Right cardiac atrium (tissue), 5 donors: ENCODE data around the gene TPH2. TPM values are rescaled to one million over a fixed set of nuclear protein-coding genes. Genes with fewer than 3 reads are reported as not detected.

Experiments
- ATAC-seq, 2 donors: fragments of 200-7000 bp; cut with Tn5 transposase; one replicate each; pipeline versions ENCODE4 v1.8.0 to v1.9.1; 2020; ENCODE audit warnings: moderate library complexity in 2 of 2, mild to moderate bottlenecking in 1 of 2
- DNase-seq, 3 donors: peaks; one replicate each; pipeline ENCODE4 v3.0.0-alpha.2; 2020
- H3K27ac ChIP-seq: one replicate; pipeline ENCODE4 v1.5.1; 2013; ENCODE audit warnings: mild to moderate bottlenecking, low read length, control low read depth, moderate library complexity
- H3K27me3 ChIP-seq: one replicate; pipeline ENCODE4 v1.6.1; 2013; ENCODE audit not compliant: control insufficient read depth, insufficient read depth
- H3K4me1 ChIP-seq: one replicate; pipeline ENCODE4 v1.6.1; 2013; ENCODE audit warnings: low read length; ENCODE audit not compliant: control insufficient read depth, insufficient read depth
- H3K4me3 ChIP-seq: one replicate; pipeline ENCODE4 v1.5.1; 2013; ENCODE audit warnings: low read length, control low read depth
- H3K9me3 ChIP-seq: one replicate; pipeline ENCODE4 v1.6.1; 2013; ENCODE audit warnings: low read length; ENCODE audit not compliant: control insufficient read depth
- WGBS: extraction: QIAGEN DNeasy Blood & Tissue Kit; methylation state at CpG from one replicate; pipeline ENCODE4 v1.1.7; 2013; 5-methylcytosine and 5-hydroxymethylcytosine counted together
- intact Hi-C, 4 donors: fragments of 100-400 bp; cut with DNase I; formaldehyde crosslinking; loops; one replicate each; pipeline versions ENCODE4 v1.11.0 to v1.14.0; 2022 to 2023
- polyA plus RNA-seq: library from polyadenylated mRNA; stranded (reverse); fragments of 200-250 nt; gene quantifications from one replicate; pipeline ENCODE4 v1.2.3, GENCODE V29; 2013
- total RNA-seq, 4 donors: library from RNA; stranded (reverse); fragmentation: NEBNext Ultra II Directional; extraction: Animal tissue kit (Norgen Biotek cat#: 25700); gene quantifications; one replicate each; pipeline ENCODE4 v1.2.1, GENCODE V29; 2021
- donor health status: healthy with polysubstance abuse.
- donor health status: DM: no; HTN: yes; CAD: no.
- donor health status: DM: no; HTN: no; CAD: no.
- donor health status: DM: no; HTN: yes; CAD: no; lungs with severe emphysema.
- donor health status: DM: yes; HTN: yes; CAD: no.

TPH2 gene
- total and polyA plus RNA-seq, 5 donors: not detected

DNA sequence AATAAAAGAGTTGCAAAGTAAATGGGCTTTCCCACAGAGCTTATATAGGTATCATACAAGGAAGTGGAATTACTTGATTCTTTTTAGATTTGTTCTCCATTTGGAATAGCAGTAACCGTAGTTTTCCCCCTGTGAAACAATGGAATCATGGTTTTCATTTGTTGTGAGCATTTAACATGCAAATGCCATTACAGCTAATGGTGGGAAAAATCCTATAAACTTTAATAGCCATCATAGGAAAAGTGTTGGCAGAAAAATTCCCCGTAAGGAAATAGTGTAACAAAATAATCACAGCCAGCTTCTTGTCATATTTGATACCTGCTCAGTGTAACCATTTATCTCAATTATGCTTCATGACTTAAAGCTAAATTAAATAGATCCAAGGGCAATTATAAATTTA, 95.3 kb downstream of the TPH2 start:
- WGBS: 87% methylated on average over 2 of the region's 2 CpGs

DNA sequence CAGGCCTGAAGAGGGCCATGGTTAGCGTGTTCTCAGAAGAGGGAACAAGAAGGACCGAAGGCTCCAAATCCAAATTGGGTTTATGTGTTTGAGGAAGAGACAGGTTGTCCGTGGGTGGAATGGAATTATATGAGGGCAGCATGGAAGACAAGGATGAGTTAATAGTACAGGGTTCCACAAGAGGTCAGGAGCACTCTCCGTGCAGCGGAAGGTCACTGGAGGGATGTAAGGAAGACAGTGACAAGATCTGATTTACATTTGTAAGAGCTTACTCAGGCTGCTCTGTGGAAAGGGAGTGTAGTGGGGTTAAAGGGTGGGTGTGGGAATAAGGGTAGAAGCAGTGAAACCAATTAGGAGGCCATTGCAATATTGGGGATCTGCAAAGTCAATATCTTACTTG, 97.0 kb downstream of the TPH2 start:
- DNase-seq: no peak

More for the DNA sequence above, 95.3 kb downstream of the TPH2 start:
- DNase-seq: no peak
- Histone ChIP-seq H3K27me3 (no peaks in the 10 kb centered on the region), H3K9me3 (no peaks in the 10 kb centered on the region), H3K27ac (no peak overlapping the region), H3K4me1 (no peaks in the 10 kb centered on the region), H3K4me3 (no peak overlapping the region)
- intact Hi-C loops: no loop called here
- ATAC-seq: no peak

DNA sequence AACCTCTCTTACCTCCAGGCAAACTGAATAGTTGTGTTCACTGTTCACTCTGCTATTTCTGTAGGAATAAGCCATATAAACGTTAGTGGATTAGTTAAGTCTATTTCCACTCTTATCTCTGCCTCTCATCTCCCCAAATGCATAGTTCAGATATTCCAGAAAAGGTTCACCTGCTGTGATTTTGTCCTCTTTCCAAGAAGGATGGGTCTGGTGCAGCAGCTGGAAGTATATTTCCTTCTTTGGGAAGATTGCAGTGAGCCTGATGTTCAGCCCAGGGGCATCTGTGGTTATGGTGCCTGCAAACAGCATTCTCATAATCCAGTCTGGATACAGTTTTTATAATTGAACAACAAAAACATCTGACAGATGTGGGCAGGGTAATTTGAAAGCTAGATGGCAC, 97.7 kb downstream of the TPH2 start:
- ATAC-seq (no peak), DNase-seq (no peak)
- intact Hi-C loops: no loop called here
- WGBS: 35% methylated on average over 1 of the region's 1 CpG
- Histone ChIP-seq H3K9me3 (no peaks in the 10 kb centered on the region), H3K4me3 (no peak overlapping the region), H3K4me1 (no peaks in the 10 kb centered on the region), H3K27me3 (no peaks in the 10 kb centered on the region), H3K27ac (no peak overlapping the region)

More for the DNA sequence above, 97.0 kb downstream of the TPH2 start:
- H3K4me1 ChIP-seq: no peaks in the 10 kb centered on the region
- WGBS: 75% methylated on average over 5 of the region's 5 CpGs
- no peak overlapping the region for H3K27ac ChIP-seq
- ATAC-seq: no peak
- intact Hi-C loops: no loop called here
- H3K9me3 ChIP-seq: no peaks in the 10 kb centered on the region
- no peaks in the 10 kb centered on the region for H3K27me3 ChIP-seq
- H3K4me3 ChIP-seq: no peak overlapping the region

DNA sequence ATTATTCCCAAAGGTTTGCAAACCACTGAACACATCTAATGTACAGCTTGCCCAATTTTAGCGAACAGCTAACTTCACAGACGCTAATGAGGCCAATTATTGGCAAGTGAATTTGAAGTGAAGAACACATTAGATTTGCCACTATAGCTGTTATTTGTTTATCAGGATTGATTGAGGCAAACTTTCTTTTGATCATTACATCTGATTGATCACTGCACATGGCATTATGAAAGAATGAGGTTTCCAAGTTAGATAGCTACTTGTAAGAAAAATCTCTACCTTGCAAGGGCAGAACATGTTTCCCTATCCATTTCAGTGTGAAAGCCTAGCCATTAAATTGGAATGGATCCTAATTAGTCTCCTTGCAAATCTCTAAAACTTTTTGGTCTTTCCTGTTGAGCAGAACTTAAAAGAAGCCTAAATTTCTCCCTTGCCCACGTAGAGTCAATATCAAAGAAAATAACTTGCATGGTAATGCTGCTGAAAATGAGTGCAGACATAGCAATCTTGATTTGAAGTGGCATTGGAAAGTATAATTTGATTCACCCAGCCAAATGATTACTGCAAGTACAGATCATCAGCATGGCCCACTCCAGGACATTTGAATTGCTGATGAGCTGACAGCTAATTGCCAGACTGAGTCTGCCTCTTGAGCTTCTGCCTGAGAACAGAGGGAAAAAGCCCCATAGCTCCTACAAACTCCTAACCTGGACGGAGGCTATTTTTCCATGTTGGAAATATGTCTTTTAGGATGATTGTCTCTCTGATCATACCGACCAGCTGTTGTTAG, 98.6 kb downstream of the TPH2 start:
- ATAC-seq: no peak
- Histone ChIP-seq H3K4me1 (no peaks in the 10 kb centered on the region), H3K9me3 (no peaks in the 10 kb centered on the region), H3K27ac (no peak overlapping the region), H3K4me3 (no peak overlapping the region), H3K27me3 (no peaks in the 10 kb centered on the region)
- DNase-seq: no peak
- WGBS: 80% methylated on average over 5 of the region's 5 CpGs
- intact Hi-C loops: no loop called here

DNA sequence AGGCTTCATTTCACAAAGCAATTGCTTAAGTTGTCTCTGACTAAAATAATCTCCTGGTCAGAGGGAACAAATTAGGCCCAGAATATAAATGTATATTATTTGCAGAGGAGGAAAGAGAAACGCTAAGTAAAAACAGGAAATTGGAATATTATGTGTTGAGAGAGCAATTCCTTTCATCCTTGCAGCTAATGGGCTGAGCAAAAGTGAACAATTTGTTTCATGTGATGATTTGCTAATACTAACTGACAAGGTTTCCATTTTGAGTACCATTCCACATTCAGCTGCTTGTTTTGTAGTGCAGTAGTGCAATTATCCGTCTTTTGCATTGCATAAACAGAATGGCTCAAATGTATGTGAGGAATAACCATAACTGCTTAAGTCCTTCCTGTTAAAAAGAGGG, 103.2 kb downstream of the TPH2 start:
- Histone ChIP-seq H3K4me1 (no peaks in the 10 kb centered on the region), H3K27me3 (no peaks in the 10 kb centered on the region), H3K27ac (no peak overlapping the region), H3K9me3 (no peaks in the 10 kb centered on the region), H3K4me3 (no peak overlapping the region)
- intact Hi-C loops: no loop called here
- WGBS: 69% methylated on average over 2 of the region's 2 CpGs
- no peak for DNase-seq
- ATAC-seq: no peak

DNA sequence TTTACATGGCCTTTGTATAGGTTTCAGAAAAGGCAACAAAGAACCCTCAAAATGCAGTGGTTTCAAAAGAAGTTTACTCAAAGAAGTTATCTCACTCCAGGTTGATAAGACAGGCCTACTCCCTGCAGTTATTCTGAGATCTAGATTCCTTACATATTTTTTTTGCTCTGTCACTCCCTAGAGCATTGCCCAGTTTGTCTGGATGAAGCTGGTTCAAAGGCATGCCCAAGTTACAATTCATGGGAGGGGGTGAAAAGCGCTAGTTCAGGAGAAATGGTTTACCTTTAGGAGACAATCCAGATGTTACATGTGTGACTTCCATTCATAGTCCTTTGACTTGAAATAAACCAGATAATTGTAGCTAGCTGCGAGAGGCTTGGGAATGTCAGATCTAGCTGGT, 115.0 kb downstream of the TPH2 start:
- no peaks in the 10 kb centered on the region for H3K27me3 ChIP-seq
- 62% methylated on average over 2 of the region's 2 CpGs for WGBS
- DNase-seq (no peak), ATAC-seq (no peak)
- no peaks in the 10 kb centered on the region for H3K4me1 ChIP-seq
- H3K9me3 ChIP-seq: no peaks in the 10 kb centered on the region
- H3K27ac ChIP-seq: no peak overlapping the region
- no peak overlapping the region for H3K4me3 ChIP-seq
- intact Hi-C loops: no loop called here

DNA sequence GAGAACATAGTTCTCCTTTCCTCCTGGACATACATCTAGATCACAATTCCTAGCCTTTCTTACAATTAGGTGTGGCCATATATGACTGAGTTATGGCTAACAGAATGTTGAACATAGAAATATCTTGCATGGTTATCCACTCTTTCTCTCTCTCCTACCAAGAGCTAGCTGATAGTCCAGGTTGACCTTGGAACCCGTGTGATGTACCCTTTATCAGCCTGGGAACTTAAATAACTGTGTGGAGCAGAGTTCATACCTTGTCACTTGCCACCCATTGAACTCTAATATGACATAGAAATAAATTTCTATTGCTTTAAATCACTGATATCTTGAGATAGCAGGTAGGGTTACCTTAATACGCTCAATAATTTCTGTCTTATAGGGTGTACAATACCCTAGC, 115.9 kb downstream of the TPH2 start:
- no peak for DNase-seq
- Histone ChIP-seq H3K27ac (no peak overlapping the region), H3K4me1 (no peaks in the 10 kb centered on the region), H3K4me3 (no peak overlapping the region), H3K27me3 (no peaks in the 10 kb centered on the region), H3K9me3 (no peaks in the 10 kb centered on the region)
- intact Hi-C loops: no loop called here
- 75% methylated on average over 2 of the region's 2 CpGs for WGBS
- no peak for ATAC-seq

DNA sequence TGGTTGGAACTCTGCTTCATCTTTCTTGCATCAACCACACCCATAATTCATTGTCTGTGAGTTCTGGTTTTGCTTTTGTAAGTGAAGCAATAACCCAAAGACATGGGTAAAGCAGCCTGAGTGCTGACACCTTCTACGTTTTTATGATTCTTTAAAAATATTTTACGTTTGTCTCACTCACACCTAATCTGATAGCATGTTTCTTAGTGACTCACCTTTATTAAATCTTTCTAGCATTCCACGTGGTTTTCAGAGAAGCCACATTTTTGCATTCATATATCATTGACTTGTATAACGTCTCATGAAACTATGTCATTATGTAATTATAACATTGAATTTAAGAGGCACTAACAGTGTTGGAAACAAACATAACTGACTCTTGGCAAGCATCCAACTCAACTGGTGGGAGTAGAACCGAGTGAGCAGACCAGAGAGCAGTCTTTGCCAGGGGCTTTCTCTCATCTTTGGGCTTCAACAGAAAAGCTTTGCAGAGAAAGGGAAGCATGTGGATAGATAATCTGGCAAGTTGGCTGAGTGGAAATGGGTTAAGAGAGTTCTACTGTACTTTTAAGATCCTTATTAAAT, 118.8 kb downstream of the TPH2 start:
- H3K9me3 ChIP-seq: no peaks in the 10 kb centered on the region
- no peak overlapping the region for H3K4me3 ChIP-seq
- 37% methylated on average over 5 of the region's 5 CpGs for WGBS
- no peaks in the 10 kb centered on the region for H3K4me1 ChIP-seq
- no peak overlapping the region for H3K27ac ChIP-seq
- ATAC-seq (no peak), DNase-seq (no peak)
- no peaks in the 10 kb centered on the region for H3K27me3 ChIP-seq
- intact Hi-C loops: no loop called here

DNA sequence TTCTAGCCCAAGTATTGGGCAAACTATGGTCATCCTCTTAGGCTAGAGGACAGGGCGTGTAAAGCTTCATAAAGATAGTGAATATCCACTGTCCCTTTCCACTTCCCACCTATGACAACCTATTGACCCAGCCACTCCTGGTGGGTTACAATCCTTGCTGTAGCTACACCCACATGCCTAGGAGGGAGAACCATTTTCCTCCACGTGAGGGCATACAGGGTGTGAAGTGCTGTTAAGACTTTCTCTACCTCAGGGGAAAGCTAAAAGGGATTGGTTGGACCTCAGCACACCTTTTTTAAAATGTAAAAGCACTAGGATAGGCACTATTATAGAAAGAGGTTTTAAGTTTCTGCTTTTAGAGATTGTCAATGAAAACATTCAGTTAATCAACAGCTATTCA, 124.4 kb downstream of the TPH2 start:
- 49% methylated on average over 2 of the region's 2 CpGs for WGBS
- no peak overlapping the region for H3K4me3 ChIP-seq
- ATAC-seq: no peak

DNA sequence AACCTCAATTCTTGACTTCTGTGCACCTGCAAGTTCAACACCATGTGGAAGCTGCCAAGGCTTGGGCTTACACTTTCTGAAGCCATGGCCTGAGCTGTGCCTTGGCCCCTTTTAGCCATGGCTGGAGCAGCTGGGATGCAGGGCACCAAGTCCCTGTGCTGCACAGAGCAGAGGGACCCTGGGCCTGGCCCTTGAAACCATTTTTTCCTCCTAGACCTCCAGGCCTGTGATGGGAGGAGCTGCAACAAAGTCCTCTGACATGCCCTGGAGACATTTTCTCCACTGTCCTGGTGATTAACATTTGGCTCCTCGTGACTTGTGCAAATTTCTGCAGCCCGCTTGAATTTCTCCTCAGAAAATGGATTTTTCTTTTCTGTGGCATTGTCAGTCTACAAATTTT, 132.4 kb downstream of the TPH2 start:
- H3K4me3 ChIP-seq: no peak overlapping the region
- intact Hi-C loops: no loop called here
- DNase-seq (no peak), ATAC-seq (no peak)
- H3K9me3 ChIP-seq: no peaks in the 10 kb centered on the region
- H3K27me3 ChIP-seq: no peaks in the 10 kb centered on the region
- H3K27ac ChIP-seq: no peak overlapping the region
- 86% methylated on average over 2 of the region's 2 CpGs for WGBS
- H3K4me1 ChIP-seq: no peaks in the 10 kb centered on the region

More for the DNA sequence above, 124.4 kb downstream of the TPH2 start:
- Histone ChIP-seq H3K27me3 (no peaks in the 10 kb centered on the region), H3K27ac (no peak overlapping the region), H3K9me3 (no peaks in the 10 kb centered on the region), H3K4me1 (no peaks in the 10 kb centered on the region)
- DNase-seq: no peak
- intact Hi-C loops: no loop called here

DNA sequence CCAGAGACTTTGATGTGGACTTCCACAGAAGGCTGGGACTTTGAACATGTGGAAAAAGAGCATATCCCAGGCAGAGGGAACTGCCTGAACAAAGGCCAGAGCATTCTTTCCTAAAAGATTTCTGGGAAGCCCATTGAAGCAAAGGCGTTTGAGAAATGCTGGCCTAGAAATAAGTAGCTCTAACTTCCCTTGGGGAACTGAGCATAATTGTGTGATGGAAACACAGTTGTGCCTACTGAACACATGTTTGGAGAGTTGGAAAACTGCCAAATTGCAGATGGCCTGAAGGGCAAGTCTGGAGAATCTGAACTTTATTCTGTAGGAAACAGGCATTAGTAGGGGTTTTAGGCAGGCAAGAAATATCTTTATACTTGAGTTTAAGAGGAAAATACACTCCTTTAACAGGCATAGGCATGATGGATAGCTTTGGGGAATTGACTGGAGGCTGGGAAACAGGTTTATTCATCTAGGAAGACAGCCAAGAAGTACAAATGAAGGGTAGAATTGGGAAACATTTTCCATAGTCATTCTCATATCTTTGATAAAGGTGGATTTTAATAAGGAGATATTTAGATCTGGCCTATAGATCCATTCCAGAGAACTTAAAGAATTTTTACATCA, 134.1 kb downstream of the TPH2 start:
- ATAC-seq: no peak

More for the DNA sequence above, 134.1 kb downstream of the TPH2 start:
- no peak overlapping the region for H3K27ac ChIP-seq
- 15% methylated on average over 1 of the region's 1 CpG for WGBS
- intact Hi-C loops: no loop called here
- no peak for DNase-seq
- no peaks in the 10 kb centered on the region for H3K9me3 ChIP-seq
- no peaks in the 10 kb centered on the region for H3K27me3 ChIP-seq
- no peaks in the 10 kb centered on the region for H3K4me1 ChIP-seq
- no peak overlapping the region for H3K4me3 ChIP-seq
